Activated B cell treated with CpG ODN at 0.5 μM for 24 hours (primary cell): ENCODE data around the gene ST3GAL5. TPM values are rescaled to one million over a fixed set of nuclear protein-coding genes. Genes with fewer than 3 reads are reported as not detected.

Source experiments
- ATAC-seq: fragments of 200-7000 bp; cut with Tn5 transposase; one replicate; pipeline ENCODE4 v1.10.0; 2021; ENCODE audit warnings: low read depth, mild to moderate bottlenecking, moderate library complexity
- CTCF ChIA-PET: fragments of 350-600 bp; sonication (Branson Sonifier 250); formaldehyde crosslinking; loops from one replicate; lab custom pipeline; 2021; ENCODE audit warnings: antibody characterized with exemption; lab: Charles Lee
- POLR2A ChIA-PET: fragments of 350-600 bp; sonication (Branson Sonifier 250); formaldehyde crosslinking; loops from one replicate; lab custom pipeline; 2021; ENCODE audit warnings: antibody characterized with exemption; lab: Charles Lee
- DNase-seq: peaks from one replicate; pipeline ENCODE4 v3.0.0; 2022
- H3K27ac Mint-ChIP-seq: one replicate; pipeline ENCODE4 v1.8.0; 2020; ENCODE audit warnings: mixed read lengths
- H3K27me3 Mint-ChIP-seq: one replicate; pipeline ENCODE4 v1.8.0; 2021; ENCODE audit warnings: mixed read lengths
- H3K36me3 Mint-ChIP-seq: one replicate; pipeline ENCODE4 v1.8.0; 2021; ENCODE audit warnings: low read depth, mixed read lengths
- H3K4me1 Mint-ChIP-seq: one replicate; pipeline ENCODE4 v1.8.0; 2021; ENCODE audit warnings: mixed read lengths
- H3K4me3 Mint-ChIP-seq: one replicate; pipeline ENCODE4 v1.8.0; 2020; ENCODE audit warnings: mild to moderate bottlenecking, mixed read lengths
- H3K9me3 Mint-ChIP-seq: one replicate; pipeline ENCODE4 v1.8.0; 2020; ENCODE audit warnings: mixed read lengths
- intact Hi-C: fragments of 100-400 bp; cut with micrococcal nuclease; formaldehyde crosslinking; loops from one replicate; pipeline ENCODE4 v1.15.1; 2024
- total RNA-seq: library from RNA; stranded (reverse); gene quantifications from 2 replicates; pipeline ENCODE4 v1.2.3, GENCODE V29; 2022
- TF ChIP-seq, protein P1 (sequence below): fragments of 200-600 bp; IDR thresholded peaks from one replicate; pipeline ENCODE4 v1.8.0; 2022; ENCODE audit warnings: antibody characterized with exemption, mild to moderate bottlenecking

ST3GAL5 gene
- total RNA-seq, 1 donor from 2014 or later: 70.7 TPM

DNA sequence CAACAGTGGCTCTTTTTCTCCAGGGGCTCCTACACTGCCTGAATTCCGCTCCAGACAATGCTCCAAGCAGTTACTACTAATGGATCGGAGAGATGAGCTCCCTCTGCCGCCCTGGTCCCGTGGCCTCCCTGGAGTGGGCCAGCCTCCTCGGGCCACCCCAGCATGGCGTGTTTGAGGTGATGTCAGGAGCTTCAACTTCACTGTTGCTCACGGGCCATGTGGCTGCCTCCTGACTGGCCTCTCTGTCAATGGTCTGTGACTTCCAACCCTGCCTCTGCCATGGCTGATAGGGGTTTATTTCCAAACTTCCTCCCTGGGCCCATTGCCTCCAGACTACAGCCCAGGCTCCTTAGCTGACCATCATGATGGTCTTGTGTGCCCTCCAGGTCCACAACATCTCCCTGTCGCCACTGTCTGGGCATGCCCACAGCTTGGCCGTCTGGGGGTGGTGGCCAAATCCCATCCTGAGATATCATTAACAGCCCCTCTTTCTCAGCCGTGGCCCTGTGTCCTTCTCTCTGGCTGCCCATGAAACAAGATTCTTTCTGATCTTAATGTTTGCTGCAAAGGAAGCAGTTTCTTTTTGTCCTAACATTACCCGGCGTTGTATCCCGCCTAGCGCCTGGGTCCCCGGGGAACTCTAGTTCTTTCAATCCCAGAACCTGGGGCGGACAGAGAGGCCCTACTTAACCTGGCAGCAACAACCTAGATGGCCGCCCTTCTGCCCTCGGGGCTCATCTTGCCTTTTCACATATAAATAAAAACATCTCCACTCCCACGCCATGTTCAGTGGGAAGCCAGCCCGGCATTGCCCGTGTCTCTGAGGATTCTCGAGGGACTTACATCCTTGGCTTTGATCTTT lies 96.9 kb downstream of the ST3GAL5 start:
- intact Hi-C loops: no loop called here
- CTCF ChIA-PET: interaction anchor here (1.9 kb wide), 1 partner anchor 22 kb away, joined by 4 read pairs; no protein-coding TSS in a partner anchor
- H3K36me3 Mint-ChIP-seq: no peaks in the 10 kb centered on the region
- no peak for ATAC-seq
- no peaks in the 10 kb centered on the region for H3K4me1 Mint-ChIP-seq
- no peaks in the 10 kb centered on the region for H3K9me3 Mint-ChIP-seq
- peaks cover 19% of the 10 kb centered on the region for H3K27me3 Mint-ChIP-seq
- POLR2A ChIA-PET: no interaction called here
- H3K4me3 Mint-ChIP-seq: no peak overlapping the region
- H3K27ac Mint-ChIP-seq: no peak overlapping the region
- DNase-seq: no peak
- TF ChIP-seq, protein P1, sequence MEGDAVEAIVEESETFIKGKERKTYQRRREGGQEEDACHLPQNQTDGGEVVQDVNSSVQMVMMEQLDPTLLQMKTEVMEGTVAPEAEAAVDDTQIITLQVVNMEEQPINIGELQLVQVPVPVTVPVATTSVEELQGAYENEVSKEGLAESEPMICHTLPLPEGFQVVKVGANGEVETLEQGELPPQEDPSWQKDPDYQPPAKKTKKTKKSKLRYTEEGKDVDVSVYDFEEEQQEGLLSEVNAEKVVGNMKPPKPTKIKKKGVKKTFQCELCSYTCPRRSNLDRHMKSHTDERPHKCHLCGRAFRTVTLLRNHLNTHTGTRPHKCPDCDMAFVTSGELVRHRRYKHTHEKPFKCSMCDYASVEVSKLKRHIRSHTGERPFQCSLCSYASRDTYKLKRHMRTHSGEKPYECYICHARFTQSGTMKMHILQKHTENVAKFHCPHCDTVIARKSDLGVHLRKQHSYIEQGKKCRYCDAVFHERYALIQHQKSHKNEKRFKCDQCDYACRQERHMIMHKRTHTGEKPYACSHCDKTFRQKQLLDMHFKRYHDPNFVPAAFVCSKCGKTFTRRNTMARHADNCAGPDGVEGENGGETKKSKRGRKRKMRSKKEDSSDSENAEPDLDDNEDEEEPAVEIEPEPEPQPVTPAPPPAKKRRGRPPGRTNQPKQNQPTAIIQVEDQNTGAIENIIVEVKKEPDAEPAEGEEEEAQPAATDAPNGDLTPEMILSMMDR: no peak

DNA sequence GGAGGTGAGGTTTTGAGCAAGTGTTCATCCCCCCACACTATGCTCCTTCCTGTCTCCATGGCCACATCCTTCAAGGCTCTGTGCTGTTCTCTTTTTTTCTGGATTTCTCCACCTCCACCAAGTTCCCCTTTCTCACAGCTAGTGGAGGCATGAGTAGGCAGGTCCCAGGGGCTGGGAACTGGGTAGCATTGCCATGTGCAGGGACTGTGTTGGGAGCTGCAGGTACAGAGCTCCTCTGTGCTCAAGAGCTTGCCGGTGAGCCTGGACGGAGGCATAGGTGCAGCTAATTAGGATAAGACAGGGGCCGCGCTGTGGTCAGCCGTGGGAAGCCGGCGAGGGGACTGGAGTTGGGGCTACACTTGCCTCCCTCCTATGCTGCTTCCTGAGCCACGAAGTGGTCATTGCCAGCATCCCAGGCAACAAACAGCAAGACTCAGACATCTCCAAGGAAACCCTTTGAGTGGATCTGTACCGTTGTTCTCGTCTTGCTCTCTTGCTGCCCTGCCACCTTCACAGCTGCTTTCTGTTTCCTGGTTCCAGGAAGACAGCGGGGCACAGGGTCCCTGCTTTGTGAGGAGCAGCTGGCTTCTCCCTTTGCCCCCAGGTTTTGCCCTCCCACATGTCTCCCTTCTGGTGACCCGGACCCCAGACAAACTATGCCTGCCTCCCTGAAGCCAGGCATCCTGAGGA lies 98.1 kb downstream of the ST3GAL5 start:
- intact Hi-C loops: no loop called here
- Mint-ChIP-seq H3K4me1 (no peaks in the 10 kb centered on the region), H3K9me3 (no peaks in the 10 kb centered on the region), H3K4me3 (no peak overlapping the region), H3K27ac (no peak overlapping the region), H3K27me3 (peaks cover 21% of the 10 kb centered on the region), H3K36me3 (no peaks in the 10 kb centered on the region)
- TF ChIP-seq, protein P1: no peak
- DNase-seq (no peak), ATAC-seq (no peak)
- POLR2A ChIA-PET: no interaction called here
- CTCF ChIA-PET: interaction anchor here (1.0 kb wide), 1 partner anchor 24 kb away, joined by 3 read pairs; no protein-coding TSS in a partner anchor

DNA sequence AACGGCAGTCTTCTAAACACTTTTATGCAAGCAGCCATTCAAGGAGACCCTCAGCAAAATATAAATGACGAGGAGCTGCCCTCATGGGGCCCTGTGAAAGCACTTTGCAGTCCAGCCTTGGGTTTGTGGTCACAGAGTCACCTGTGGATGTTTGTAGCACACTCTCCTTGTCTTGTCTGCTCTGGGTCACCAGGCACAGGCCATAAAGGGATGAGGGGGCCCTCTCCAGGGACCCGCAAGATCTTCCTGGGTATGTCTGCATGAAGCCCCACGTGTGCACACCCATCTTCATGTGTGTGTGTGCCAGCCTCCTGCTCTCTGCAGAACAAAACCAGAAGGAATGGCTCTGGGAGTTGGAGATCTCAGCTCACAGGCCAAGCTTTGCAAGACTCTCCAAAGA lies 98.8 kb downstream of the ST3GAL5 start:
- H3K27ac Mint-ChIP-seq: no peak overlapping the region
- CTCF ChIA-PET: no interaction called here

DNA sequence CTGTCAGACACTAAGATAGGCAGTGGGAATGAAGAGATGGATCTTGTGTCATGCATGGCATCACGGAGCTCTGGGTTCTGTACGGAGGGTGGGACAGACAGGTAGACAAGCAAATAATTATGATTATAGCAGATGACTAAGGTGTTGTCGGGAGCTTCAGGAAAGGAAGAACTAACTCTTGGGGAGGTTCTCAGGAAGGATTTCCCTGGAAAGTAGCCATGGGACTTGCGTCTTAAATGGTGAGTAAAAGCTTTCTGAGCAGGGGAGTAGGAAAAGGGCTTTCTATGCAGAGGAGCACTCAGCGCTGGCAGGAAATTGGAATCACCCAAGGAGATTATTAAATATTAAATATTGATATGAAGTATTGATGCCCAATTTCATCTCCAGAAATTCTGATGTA lies 99.5 kb downstream of the ST3GAL5 start:
- DNase-seq: no peak
- H3K36me3 Mint-ChIP-seq: no peaks in the 10 kb centered on the region
- TF ChIP-seq, protein P1: no peak
- H3K27me3 Mint-ChIP-seq: peaks cover 20% of the 10 kb centered on the region
- no peak overlapping the region for H3K27ac Mint-ChIP-seq
- ATAC-seq: no peak
- CTCF ChIA-PET: no interaction called here
- H3K4me3 Mint-ChIP-seq: no peak overlapping the region
- no peaks in the 10 kb centered on the region for H3K9me3 Mint-ChIP-seq
- intact Hi-C loops: no loop called here
- peaks cover 1% of the 10 kb centered on the region for H3K4me1 Mint-ChIP-seq
- POLR2A ChIA-PET: no interaction called here

More for the DNA sequence above, 98.8 kb downstream of the ST3GAL5 start:
- ATAC-seq (no peak), DNase-seq (no peak)
- Mint-ChIP-seq H3K4me3 (no peak overlapping the region), H3K36me3 (no peaks in the 10 kb centered on the region), H3K9me3 (no peaks in the 10 kb centered on the region), H3K27me3 (peaks cover 19% of the 10 kb centered on the region), H3K4me1 (peaks cover 1% of the 10 kb centered on the region)
- intact Hi-C loops: no loop called here
- TF ChIP-seq, protein P1: no peak
- POLR2A ChIA-PET: no interaction called here

DNA sequence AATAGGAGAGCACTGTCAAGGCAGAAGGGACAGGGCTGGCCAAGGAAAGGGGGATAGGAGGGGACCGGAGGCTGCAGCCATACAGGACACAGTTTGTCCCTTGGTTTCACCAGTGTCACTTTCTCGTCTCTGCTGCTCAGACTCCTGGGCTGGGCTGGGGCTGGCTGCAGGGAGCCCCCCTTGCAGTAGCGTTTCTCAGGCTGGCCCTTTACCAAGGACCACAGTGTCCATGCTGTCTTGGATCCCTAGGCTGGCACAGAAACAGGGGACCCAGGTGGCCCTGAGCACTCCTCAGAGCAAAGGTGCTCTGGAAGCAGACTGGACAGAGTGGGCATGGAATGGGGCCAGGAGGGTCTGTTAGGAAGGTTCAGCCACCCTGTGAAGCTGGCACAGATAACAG lies 100.2 kb downstream of the ST3GAL5 start:
- DNase-seq: no peak
- CTCF ChIA-PET: no interaction called here
- Mint-ChIP-seq H3K36me3 (no peaks in the 10 kb centered on the region), H3K27ac (no peak overlapping the region), H3K4me3 (no peak overlapping the region), H3K27me3 (peaks cover 15% of the 10 kb centered on the region), H3K9me3 (no peaks in the 10 kb centered on the region), H3K4me1 (peaks cover 1% of the 10 kb centered on the region)
- POLR2A ChIA-PET: no interaction called here
- TF ChIP-seq, protein P1: no peak
- intact Hi-C loops: no loop called here
- ATAC-seq: no peak
